MCF 10A (cell line): Measurements from ENCODE around the gene OR7G3. TPM values are rescaled to one million over a fixed set of nuclear protein-coding genes. Genes with fewer than 3 reads are reported as not detected.

Source experiments
- BruUV-seq: library from RNA; stranded (reverse); fragments of 400-500 nt; replicated peaks from 2 replicates; lab custom pipeline; 2021; lab: Mats Ljungman, UMichigan
- CTCF ChIA-PET: fragments of 300-600 bp; sonication (Branson Sonifier 250); formaldehyde crosslinking; extraction: SDS; loops from one replicate; lab custom pipeline; 2021; ENCODE audit warnings: antibody characterized with exemption, inconsistent platforms; lab: Yijun Ruan, JAX
- POLR2A ChIA-PET: fragments of 300-600, 350-650 bp; sonication (Branson Sonifier 250); formaldehyde crosslinking; extraction: SDS; loops from one replicate; lab custom pipeline; 2020; ENCODE audit warnings: antibody characterized with exemption, inconsistent platforms; lab: Yijun Ruan, JAX
- DNase-seq: peaks from one replicate; pipeline ENCODE4 v3.0.0-alpha.2; 2018; ENCODE audit not compliant: unreplicated experiment
- H3K27ac Mint-ChIP-seq: one replicate; pipeline ENCODE4 v1.8.0; 2022; ENCODE audit warnings: mild to moderate bottlenecking, low read depth, mixed read lengths; ENCODE audit not compliant: unreplicated experiment
- H3K27me3 Mint-ChIP-seq: one replicate; pipeline ENCODE4 v1.8.0; 2022; ENCODE audit warnings: mixed read lengths; ENCODE audit not compliant: insufficient read depth, unreplicated experiment
- H3K36me3 Mint-ChIP-seq: one replicate; pipeline ENCODE4 v1.8.0; 2022; ENCODE audit warnings: mild to moderate bottlenecking, moderate library complexity, mixed read lengths; ENCODE audit not compliant: insufficient read depth, unreplicated experiment
- H3K4me1 Mint-ChIP-seq: one replicate; pipeline ENCODE4 v1.8.0; 2022; ENCODE audit warnings: mixed read lengths; ENCODE audit not compliant: insufficient read depth, unreplicated experiment
- H3K4me3 Mint-ChIP-seq: one replicate; pipeline ENCODE4 v1.8.0; 2022; ENCODE audit warnings: mild to moderate bottlenecking, moderate library complexity, mixed read lengths; ENCODE audit not compliant: unreplicated experiment
- H3K9me3 Mint-ChIP-seq: one replicate; pipeline ENCODE4 v1.8.0; 2022; ENCODE audit warnings: mixed read lengths; ENCODE audit not compliant: unreplicated experiment
- CTCF ChIP-seq: fragments of 200-600 bp; IDR thresholded peaks from one replicate; pipeline ENCODE4 v1.8.0; 2022; ENCODE audit warnings: antibody characterized with exemption, mild to moderate bottlenecking; ENCODE audit not compliant: unreplicated experiment
- intact Hi-C: fragments of 100-400 bp; cut with micrococcal nuclease; formaldehyde crosslinking; loops from 2 replicates; pipeline ENCODE4 v1.14.1; 2022
- total RNA-seq: library from RNA; stranded (reverse); gene quantifications from 2 replicates; pipeline ENCODE4 v1.2.3, GENCODE V29; 2022

The OR7G3 gene
- total RNA-seq, 1 experiment from 2014 or later = not detected

- intact Hi-C loops = loop anchor here (10.0 kb wide), 3 partner anchors 492 to 812 kb away; partner anchors contain the start of gene KANK3
- CTCF ChIA-PET = interaction anchor here (0.6 to 1.8 kb wide), 4 partner anchors 9 to 423 kb away, joined by 3 to 6 read pairs (median 4); partner anchors contain the start of gene OR1M1
- Mint-ChIP-seq H3K4me1 (peaks cover 14% of the 10 kb centered on the region), H3K27me3 (no peaks in the 10 kb centered on the region), H3K4me3 (no peak overlapping the region), H3K27ac (no peak overlapping the region), H3K36me3 (no peaks in the 10 kb centered on the region), H3K9me3 (no peaks in the 10 kb centered on the region)
- no peak for DNase-seq
- POLR2A ChIA-PET = no interaction called here
- BruUV-seq = no TSS peak
- TF ChIP-seq CTCF = no peak
These were observed 49.8 kb downstream of the OR7G3 start for GRCh38 chr19:9076901-9077300.

Other genes with a start within 250 kb of the OR7G3 start
- gene MUC16, start 116.5 kb downstream of the OR7G3 start, total RNA-seq = under 0.01 and 0.05 TPM in 2 replicates
- gene OR1M1, start 39.9 kb downstream of the OR7G3 start, total RNA-seq = not detected in 2 replicates
- gene OR7G2, start 19.5 kb downstream of the OR7G3 start, total RNA-seq = not detected in 2 replicates
- gene OR7G1, start 11.2 kb downstream of the OR7G3 start, total RNA-seq = not detected in 2 replicates
- 33.9 and 36.6 TPM in 2 replicates for gene ZNF317, start 13.4 kb upstream of the OR7G3 start, total RNA-seq
- gene OR7D2, start 52.0 kb upstream of the OR7G3 start, total RNA-seq = not detected in 2 replicates
- gene OR7D4, start 92.6 kb upstream of the OR7G3 start, total RNA-seq = not detected in 2 replicates
- not detected in 2 replicates for gene OR7E24, start 124.0 kb upstream of the OR7G3 start, total RNA-seq
- 6.4 and 6.7 TPM in 2 replicates for gene ZNF699, start 182.9 kb upstream of the OR7G3 start, total RNA-seq
- 10.7 and 13.1 TPM in 2 replicates for gene ZNF559, start 197.2 kb upstream of the OR7G3 start, total RNA-seq
- 0.79 and 3.0 TPM in 2 replicates for gene ZNF177, start 236.1 kb upstream of the OR7G3 start, total RNA-seq